Caco-2 (cell line): ENCODE results near the gene CPT1B. TPM values are rescaled to one million over a fixed set of nuclear protein-coding genes. Genes with fewer than 3 reads are reported as not detected.
A peak's percentile ranks its signal among the peaks of the same experiment; 100 is the strongest.

Source experiments
- Bru-seq: library from RNA; stranded (reverse); fragments of 400-500 nt; gene quantifications from one replicate; lab custom pipeline; 2021; lab: Mats Ljungman, UMichigan
- BruChase-seq, 2 experiments: library from RNA; stranded (reverse); fragments of 400-500 nt; gene quantifications; one replicate each; lab custom pipeline; 2021; lab: Mats Ljungman, UMichigan
- BruUV-seq: library from RNA; stranded (reverse); fragments of 400-500 nt; replicated peaks from 2 replicates; lab custom pipeline; 2021; lab: Mats Ljungman, UMichigan
- CTCF ChIA-PET: fragments of 300-600 bp; sonication (Branson Sonifier 250); formaldehyde crosslinking; loops from one replicate; lab custom pipeline; 2022; ENCODE audit warnings: antibody characterized with exemption; lab: Charles Lee
- POLR2A ChIA-PET: fragments of 300-600 bp; sonication (Branson Sonifier 250); formaldehyde crosslinking; loops from one replicate; lab custom pipeline; 2022; ENCODE audit warnings: antibody characterized with exemption; lab: Charles Lee
- DNase-seq, 2 experiments: peaks; one replicate each; pipeline versions ENCODE4 v3.0.0 to v3.0.0-alpha.2; 2020 to 2022
- H3K27me3 ChIP-seq: replicated peaks from 2 replicates; pipeline ENCODE4 v1.6.0; 2011; ENCODE audit warnings: low read length; ENCODE audit not compliant: control insufficient read depth, insufficient read depth
- H3K36me3 ChIP-seq: 2 replicates; pipeline ENCODE4 v1.5.1; 2011; ENCODE audit warnings: low read length; ENCODE audit not compliant: control insufficient read depth, insufficient read depth
- H3K4me1 ChIP-seq: fragments of 250-450 bp; sonication (Bioruptor Pico); 2 replicates; pipeline ENCODE4 v1.5.1; 2020; ENCODE audit warnings: mild to moderate bottlenecking
- H3K4me3 ChIP-seq: 2 replicates; pipeline ENCODE4 v1.5.1; 2011; ENCODE audit warnings: low read depth, mild to moderate bottlenecking, control low read depth, low read length
- H3K9me3 ChIP-seq: fragments of 250-450 bp; sonication (Bioruptor Pico); 2 replicates; pipeline ENCODE4 v1.5.1; 2020; ENCODE audit warnings: mild to moderate bottlenecking, moderate library complexity
- H3K27ac Mint-ChIP-seq: one replicate; pipeline ENCODE4 v1.8.0; 2022; ENCODE audit warnings: mixed read lengths; ENCODE audit not compliant: unreplicated experiment
- H3K27me3 Mint-ChIP-seq: one replicate; pipeline ENCODE4 v1.8.0; 2022; ENCODE audit warnings: mixed read lengths; ENCODE audit not compliant: insufficient read depth, unreplicated experiment
- H3K36me3 Mint-ChIP-seq: one replicate; pipeline ENCODE4 v1.8.0; 2022; ENCODE audit warnings: mild to moderate bottlenecking, mixed read lengths; ENCODE audit not compliant: insufficient read depth, unreplicated experiment
- H3K4me1 Mint-ChIP-seq: one replicate; pipeline ENCODE4 v1.8.0; 2022; ENCODE audit warnings: low read depth, mixed read lengths; ENCODE audit not compliant: unreplicated experiment
- H3K4me3 Mint-ChIP-seq: one replicate; pipeline ENCODE4 v1.8.0; 2022; ENCODE audit warnings: mild to moderate bottlenecking, moderate library complexity, mixed read lengths; ENCODE audit not compliant: unreplicated experiment
- H3K9me3 Mint-ChIP-seq: one replicate; pipeline ENCODE4 v1.8.0; 2022; ENCODE audit warnings: mixed read lengths; ENCODE audit not compliant: unreplicated experiment
- CTCF ChIP-seq, 2 experiments: fragments of 200-600 bp in 1 of 2; IDR thresholded peaks; 1 replicate in 1 of 2; 2 replicates in 1 of 2; pipeline versions ENCODE4 v1.5.1 to v1.8.0; 2011 to 2022; ENCODE audit warnings: antibody characterized with exemption in 1 of 2, control low read depth in 1 of 2, inconsistent platforms in 1 of 2, low read depth in 1 of 2, low read length in 1 of 2, mild to moderate bottlenecking in 1 of 2, moderate library complexity in 1 of 2; ENCODE audit not compliant: insufficient read depth in 1 of 2, severe bottlenecking in 1 of 2, unreplicated experiment in 1 of 2
- intact Hi-C: fragments of 100-400 bp; cut with micrococcal nuclease; formaldehyde crosslinking; loops from one replicate; pipeline ENCODE4 v1.10.0; 2022; ENCODE audit not compliant: unreplicated experiment
- long read RNA-seq: library from polyadenylated mRNA; stranded (forward); transcript quantifications from one replicate; pipeline ENCODE4 v2.0.0, GENCODE V29; 2022
- total RNA-seq: library from RNA; stranded (reverse); gene quantifications from 2 replicates; pipeline ENCODE4 v1.2.3, GENCODE V29; 2022

The CPT1B gene
- total RNA-seq (19.8 and 24.6 TPM in 2 replicates), Bru-seq, nascent RNA (percentile 27 among the genes with signal in this experiment), BruChase-seq, experiment 1, labeled RNA remaining after a 2-hour chase (percentile 55 among the genes with signal in this experiment), BruChase-seq, experiment 2, labeled RNA remaining after a 6-hour chase (percentile 67 among the genes with signal in this experiment)
- long read RNA-seq, partial matches to known transcripts = 1 of 4 reads
- long read RNA-seq, other reads (novel, unspliced or antisense) = 3 of 4 reads

- no peaks in the 10 kb centered on the region for H3K4me1 Mint-ChIP-seq
- intact Hi-C loops = no loop called here
- no peak within 1 kb of the TSS for H3K27ac Mint-ChIP-seq
- BruUV-seq = no TSS peak
- no peak within 1 kb of the TSS for H3K4me3 ChIP-seq
- peaks cover 6% of the 10 kb centered on the region; the same call in 1 of the 2 replicates for H3K4me1 ChIP-seq
- H3K36me3 Mint-ChIP-seq = peaks cover 4% of the 10 kb centered on the region
- no peak within 1 kb of the TSS for H3K4me3 Mint-ChIP-seq
- H3K27me3 ChIP-seq = no peaks in the 10 kb centered on the region
- no peaks in the 10 kb centered on the region for H3K27me3 Mint-ChIP-seq
- no peak for TF ChIP-seq CTCF (IDR thresholded peaks at IDR 0.05; ENCODE audit: insufficient read depth in 1 of 2, low read depth in 1 of 2, low read length in 1 of 2, severe bottlenecking in 1 of 2, unreplicated experiment in 1 of 2)
- no peak for DNase-seq
- ChIA-PET CTCF (no interaction called here), POLR2A (no interaction called here)
- H3K36me3 ChIP-seq = peaks cover 1% of the 10 kb centered on the region; the same call in 1 of the 2 replicates
- no peaks in the 10 kb centered on the region for H3K9me3 Mint-ChIP-seq
- no peaks in the 10 kb centered on the region for H3K9me3 ChIP-seq
Observed at GRCh38 chr22:50577987-50578775, at the start of gene CPT1B. TSS of gene CPT1B (minus strand) at chr22:50578427. CDS start at chr22:50577915, 512 bp downstream.

GRCh38 chr22:50626850-50627641, 48.8 kb upstream of the CPT1B start:
- TF ChIP-seq CTCF (IDR thresholded peaks at IDR 0.05; ENCODE audit: insufficient read depth in 1 of 2, low read depth in 1 of 2, low read length in 1 of 2, severe bottlenecking in 1 of 2, unreplicated experiment in 1 of 2) = no peak
- Histone ChIP-seq H3K4me3 (peak overlapping the region; percentile 72), H3K4me1 (peaks cover 25% of the 10 kb centered on the region), H3K9me3 (no peaks in the 10 kb centered on the region), H3K36me3 (no peaks in the 10 kb centered on the region; the same call in 1 of the 2 replicates), H3K27me3 (no peaks in the 10 kb centered on the region)
- no peak for DNase-seq
- ChIA-PET CTCF (interaction anchor here (1.4 kb wide), 1 partner anchor 101 kb away, joined by 3 read pairs; the partner anchor contains the start of gene SCO2), POLR2A (interaction anchor here (0.5 kb wide), 1 partner anchor 100 kb away, joined by 5 read pairs; no protein-coding TSS in a partner anchor)
- no peaks in the 10 kb centered on the region for H3K9me3 Mint-ChIP-seq
- no TSS peak for BruUV-seq
- no peaks in the 10 kb centered on the region for H3K27me3 Mint-ChIP-seq
- peaks cover 17% of the 10 kb centered on the region for H3K4me1 Mint-ChIP-seq
- H3K27ac Mint-ChIP-seq = peak overlapping the region; percentile 58
- H3K36me3 Mint-ChIP-seq = no peaks in the 10 kb centered on the region
- intact Hi-C loops = no loop called here
- H3K4me3 Mint-ChIP-seq = peak overlapping the region; percentile 77
